Measurements from ENCODE around the gene FREM2. TPM values are rescaled to one million over a fixed set of nuclear protein-coding genes. Genes with fewer than 3 reads are reported as not detected.

FREM2 gene
- polyA plus RNA-seq, 1 of the 3 experiments (the other 2 are of a cell fraction), result not detected

DNA sequence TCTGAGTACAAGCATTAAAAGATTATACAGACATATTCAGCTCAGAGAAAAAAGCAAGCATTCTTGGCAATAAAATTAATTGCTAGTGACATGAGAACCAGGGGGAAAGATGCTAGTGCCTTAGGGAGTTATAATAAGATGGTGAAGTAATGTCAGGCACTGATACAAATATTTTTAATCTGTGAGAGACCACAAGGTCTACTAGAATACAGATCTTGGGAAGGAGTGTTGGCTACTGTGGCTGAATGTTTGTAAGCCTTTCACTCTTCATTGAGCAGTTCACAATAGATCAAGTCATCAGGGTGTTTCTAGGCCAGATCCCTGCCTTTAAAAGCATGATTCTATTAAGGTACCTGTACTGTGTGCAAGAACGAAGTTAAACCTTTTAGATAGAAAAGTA, 16.4 kb downstream of the FREM2 start:
- H3K9ac ChIP-seq, result no peak overlapping the region
- no peaks in the 10 kb centered on the region for H3K27me3 ChIP-seq (ENCODE audit: insufficient read depth)
- CTCF ChIA-PET, result no interaction called here
- no peaks in the 10 kb centered on the region for H4K20me1 ChIP-seq (ENCODE audit: insufficient read depth)
- POLR2A ChIA-PET, result no interaction called here
- DNase-seq, result no peak
- no peaks in the 10 kb centered on the region for H3K79me2 ChIP-seq (ENCODE audit: insufficient read depth)
- H3K36me3 ChIP-seq (replicated peaks in 1 of 2; ENCODE audit: control insufficient read depth in 1 of 2, insufficient read depth in 2 of 2, low read length in 1 of 2), result no peaks in the 10 kb centered on the region
- no peaks in the 10 kb centered on the region for H3K9me3 ChIP-seq
- H3K27ac ChIP-seq (ENCODE audit: low read depth in 2 of 2, low read length in 1 of 2), result no peak overlapping the region
- WGBS (ENCODE audit: low lambda C conversion rate), result 0% methylated on average over 1 of the region's 1 CpG
- H3K4me2 ChIP-seq, result no peak overlapping the region
- no peak overlapping the region for H2AFZ ChIP-seq (ENCODE audit: low read depth)
- no peaks in the 10 kb centered on the region for H3K9me2 ChIP-seq
- no peaks in the 10 kb centered on the region for H3F3A ChIP-seq (replicated peaks; ENCODE audit: insufficient read depth)
- TF ChIP-seq GATA2 (CRISPR knock-in tag; IDR thresholded peaks at IDR 0.05) (no peak), EZH2phosphoT487 (IDR thresholded peaks at IDR 0.05; ENCODE audit: borderline replicate concordance, low read depth) (no peak), JUND (IDR thresholded peaks at IDR 0.05) (no peak), RFX5 (IDR thresholded peaks at IDR 0.05; ENCODE audit: low read length) (no peak), TAF1 (IDR thresholded peaks at IDR 0.05; ENCODE audit: borderline replicate concordance, low read depth, low read length) (no peak), MXI1 (IDR thresholded peaks at IDR 0.05; ENCODE audit: low read depth, low read length) (no peak), RXRA (IDR thresholded peaks at IDR 0.05; ENCODE audit: borderline replicate concordance, low read depth) (no peak), FOXM1 (IDR thresholded peaks at IDR 0.05; ENCODE audit: low read depth) (no peak), RAD21 (IDR thresholded peaks at IDR 0.05; ENCODE audit: low read length) (no peak), NRF1 (IDR thresholded peaks at IDR 0.05; ENCODE audit: low read depth, low read length) (no peak), TCF12 (IDR thresholded peaks at IDR 0.05) (no peak), NFIC (IDR thresholded peaks at IDR 0.05; ENCODE audit: borderline replicate concordance) (no peak)
- TF ChIP-seq, protein P1, sequence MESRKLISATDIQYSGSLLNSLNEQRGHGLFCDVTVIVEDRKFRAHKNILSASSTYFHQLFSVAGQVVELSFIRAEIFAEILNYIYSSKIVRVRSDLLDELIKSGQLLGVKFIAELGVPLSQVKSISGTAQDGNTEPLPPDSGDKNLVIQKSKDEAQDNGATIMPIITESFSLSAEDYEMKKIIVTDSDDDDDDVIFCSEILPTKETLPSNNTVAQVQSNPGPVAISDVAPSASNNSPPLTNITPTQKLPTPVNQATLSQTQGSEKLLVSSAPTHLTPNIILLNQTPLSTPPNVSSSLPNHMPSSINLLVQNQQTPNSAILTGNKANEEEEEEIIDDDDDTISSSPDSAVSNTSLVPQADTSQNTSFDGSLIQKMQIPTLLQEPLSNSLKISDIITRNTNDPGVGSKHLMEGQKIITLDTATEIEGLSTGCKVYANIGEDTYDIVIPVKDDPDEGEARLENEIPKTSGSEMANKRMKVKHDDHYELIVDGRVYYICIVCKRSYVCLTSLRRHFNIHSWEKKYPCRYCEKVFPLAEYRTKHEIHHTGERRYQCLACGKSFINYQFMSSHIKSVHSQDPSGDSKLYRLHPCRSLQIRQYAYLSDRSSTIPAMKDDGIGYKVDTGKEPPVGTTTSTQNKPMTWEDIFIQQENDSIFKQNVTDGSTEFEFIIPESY (IDR thresholded peaks at IDR 0.05; ENCODE audit: borderline replicate concordance, low read depth), result no peak
- TF ChIP-seq, protein P2, sequence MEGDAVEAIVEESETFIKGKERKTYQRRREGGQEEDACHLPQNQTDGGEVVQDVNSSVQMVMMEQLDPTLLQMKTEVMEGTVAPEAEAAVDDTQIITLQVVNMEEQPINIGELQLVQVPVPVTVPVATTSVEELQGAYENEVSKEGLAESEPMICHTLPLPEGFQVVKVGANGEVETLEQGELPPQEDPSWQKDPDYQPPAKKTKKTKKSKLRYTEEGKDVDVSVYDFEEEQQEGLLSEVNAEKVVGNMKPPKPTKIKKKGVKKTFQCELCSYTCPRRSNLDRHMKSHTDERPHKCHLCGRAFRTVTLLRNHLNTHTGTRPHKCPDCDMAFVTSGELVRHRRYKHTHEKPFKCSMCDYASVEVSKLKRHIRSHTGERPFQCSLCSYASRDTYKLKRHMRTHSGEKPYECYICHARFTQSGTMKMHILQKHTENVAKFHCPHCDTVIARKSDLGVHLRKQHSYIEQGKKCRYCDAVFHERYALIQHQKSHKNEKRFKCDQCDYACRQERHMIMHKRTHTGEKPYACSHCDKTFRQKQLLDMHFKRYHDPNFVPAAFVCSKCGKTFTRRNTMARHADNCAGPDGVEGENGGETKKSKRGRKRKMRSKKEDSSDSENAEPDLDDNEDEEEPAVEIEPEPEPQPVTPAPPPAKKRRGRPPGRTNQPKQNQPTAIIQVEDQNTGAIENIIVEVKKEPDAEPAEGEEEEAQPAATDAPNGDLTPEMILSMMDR (IDR thresholded peaks at IDR 0.05), result no peak
- TF ChIP-seq, protein P3, sequence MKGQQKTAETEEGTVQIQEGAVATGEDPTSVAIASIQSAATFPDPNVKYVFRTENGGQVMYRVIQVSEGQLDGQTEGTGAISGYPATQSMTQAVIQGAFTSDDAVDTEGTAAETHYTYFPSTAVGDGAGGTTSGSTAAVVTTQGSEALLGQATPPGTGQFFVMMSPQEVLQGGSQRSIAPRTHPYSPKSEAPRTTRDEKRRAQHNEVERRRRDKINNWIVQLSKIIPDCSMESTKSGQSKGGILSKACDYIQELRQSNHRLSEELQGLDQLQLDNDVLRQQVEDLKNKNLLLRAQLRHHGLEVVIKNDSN (IDR thresholded peaks at IDR 0.05; ENCODE audit: borderline replicate concordance, low read depth), result no peak
- TF ChIP-seq, protein P4, sequence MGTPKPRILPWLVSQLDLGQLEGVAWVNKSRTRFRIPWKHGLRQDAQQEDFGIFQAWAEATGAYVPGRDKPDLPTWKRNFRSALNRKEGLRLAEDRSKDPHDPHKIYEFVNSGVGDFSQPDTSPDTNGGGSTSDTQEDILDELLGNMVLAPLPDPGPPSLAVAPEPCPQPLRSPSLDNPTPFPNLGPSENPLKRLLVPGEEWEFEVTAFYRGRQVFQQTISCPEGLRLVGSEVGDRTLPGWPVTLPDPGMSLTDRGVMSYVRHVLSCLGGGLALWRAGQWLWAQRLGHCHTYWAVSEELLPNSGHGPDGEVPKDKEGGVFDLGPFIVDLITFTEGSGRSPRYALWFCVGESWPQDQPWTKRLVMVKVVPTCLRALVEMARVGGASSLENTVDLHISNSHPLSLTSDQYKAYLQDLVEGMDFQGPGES (IDR thresholded peaks at IDR 0.05; ENCODE audit: low read depth, low read length), result no peak
- TF ChIP-seq, protein P5, sequence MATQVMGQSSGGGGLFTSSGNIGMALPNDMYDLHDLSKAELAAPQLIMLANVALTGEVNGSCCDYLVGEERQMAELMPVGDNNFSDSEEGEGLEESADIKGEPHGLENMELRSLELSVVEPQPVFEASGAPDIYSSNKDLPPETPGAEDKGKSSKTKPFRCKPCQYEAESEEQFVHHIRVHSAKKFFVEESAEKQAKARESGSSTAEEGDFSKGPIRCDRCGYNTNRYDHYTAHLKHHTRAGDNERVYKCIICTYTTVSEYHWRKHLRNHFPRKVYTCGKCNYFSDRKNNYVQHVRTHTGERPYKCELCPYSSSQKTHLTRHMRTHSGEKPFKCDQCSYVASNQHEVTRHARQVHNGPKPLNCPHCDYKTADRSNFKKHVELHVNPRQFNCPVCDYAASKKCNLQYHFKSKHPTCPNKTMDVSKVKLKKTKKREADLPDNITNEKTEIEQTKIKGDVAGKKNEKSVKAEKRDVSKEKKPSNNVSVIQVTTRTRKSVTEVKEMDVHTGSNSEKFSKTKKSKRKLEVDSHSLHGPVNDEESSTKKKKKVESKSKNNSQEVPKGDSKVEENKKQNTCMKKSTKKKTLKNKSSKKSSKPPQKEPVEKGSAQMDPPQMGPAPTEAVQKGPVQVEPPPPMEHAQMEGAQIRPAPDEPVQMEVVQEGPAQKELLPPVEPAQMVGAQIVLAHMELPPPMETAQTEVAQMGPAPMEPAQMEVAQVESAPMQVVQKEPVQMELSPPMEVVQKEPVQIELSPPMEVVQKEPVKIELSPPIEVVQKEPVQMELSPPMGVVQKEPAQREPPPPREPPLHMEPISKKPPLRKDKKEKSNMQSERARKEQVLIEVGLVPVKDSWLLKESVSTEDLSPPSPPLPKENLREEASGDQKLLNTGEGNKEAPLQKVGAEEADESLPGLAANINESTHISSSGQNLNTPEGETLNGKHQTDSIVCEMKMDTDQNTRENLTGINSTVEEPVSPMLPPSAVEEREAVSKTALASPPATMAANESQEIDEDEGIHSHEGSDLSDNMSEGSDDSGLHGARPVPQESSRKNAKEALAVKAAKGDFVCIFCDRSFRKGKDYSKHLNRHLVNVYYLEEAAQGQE (IDR thresholded peaks at IDR 0.05; ENCODE audit: low read depth, low read length), result no peak
- TF ChIP-seq, protein P6, sequence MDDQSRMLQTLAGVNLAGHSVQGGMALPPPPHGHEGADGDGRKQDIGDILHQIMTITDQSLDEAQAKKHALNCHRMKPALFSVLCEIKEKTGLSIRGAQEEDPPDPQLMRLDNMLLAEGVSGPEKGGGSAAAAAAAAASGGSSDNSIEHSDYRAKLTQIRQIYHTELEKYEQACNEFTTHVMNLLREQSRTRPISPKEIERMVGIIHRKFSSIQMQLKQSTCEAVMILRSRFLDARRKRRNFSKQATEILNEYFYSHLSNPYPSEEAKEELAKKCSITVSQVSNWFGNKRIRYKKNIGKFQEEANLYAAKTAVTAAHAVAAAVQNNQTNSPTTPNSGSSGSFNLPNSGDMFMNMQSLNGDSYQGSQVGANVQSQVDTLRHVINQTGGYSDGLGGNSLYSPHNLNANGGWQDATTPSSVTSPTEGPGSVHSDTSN (IDR thresholded peaks at IDR 0.05), result no peak
- H3K4me3 ChIP-seq (ENCODE audit: low read depth in 2 of 2, low read length in 1 of 2), result no peak overlapping the region
- no peaks in the 10 kb centered on the region; a peak in 1 of 4 replicates for H3K4me1 ChIP-seq (ENCODE audit: control insufficient read depth in 1 of 2, insufficient read depth in 2 of 2, low read depth in 1 of 2, low read length in 1 of 2)
